Mononuclear cell (primary cell): ENCODE data around the gene PLEKHJ1. TPM values are rescaled to one million over a fixed set of nuclear protein-coding genes. Genes with fewer than 3 reads are reported as not detected.

Experiments
- total RNA-seq: library from RNA; depleted of rRNA; stranded (reverse); fragments of >200 nt; gene quantifications from one replicate; pipeline ENCODE4 v1.2.3, GENCODE V29; 2012

PLEKHJ1 gene
- total RNA-seq, 1 donor, result 25.3 TPM

Other genes with a start within 250 kb of the PLEKHJ1 start
- 23.2 TPM for gene BTBD2, start 220.6 kb downstream of the PLEKHJ1 start, total RNA-seq
- gene MKNK2, start 185.1 kb downstream of the PLEKHJ1 start, total RNA-seq, result 163 TPM
- 87.3 TPM for gene MOB3A, start 140.0 kb downstream of the PLEKHJ1 start, total RNA-seq
- 2.9 TPM for gene IZUMO4, start 139.4 kb downstream of the PLEKHJ1 start, total RNA-seq
- 26.2 TPM for gene AP3D1, start 84.8 kb downstream of the PLEKHJ1 start, total RNA-seq
- gene DOT1L, start 72.4 kb downstream of the PLEKHJ1 start, total RNA-seq, result 13.5 TPM
- gene SF3A2, start 495 bp upstream of the PLEKHJ1 start, total RNA-seq, result 68.1 TPM
- 1.3 TPM for gene AMH, start 13.0 kb upstream of the PLEKHJ1 start, total RNA-seq
- not detected for gene JSRP1, start 20.1 kb upstream of the PLEKHJ1 start, total RNA-seq
- 0.52 TPM for gene PEAK3, start 45.8 kb upstream of the PLEKHJ1 start, total RNA-seq
- gene LINGO3, start 71.8 kb upstream of the PLEKHJ1 start, total RNA-seq, result 0.52 TPM
- 111 TPM for gene LSM7, start 92.3 kb upstream of the PLEKHJ1 start, total RNA-seq
- 33.5 TPM for gene SPPL2B, start 92.4 kb upstream of the PLEKHJ1 start, total RNA-seq
- gene TMPRSS9, start 123.9 kb upstream of the PLEKHJ1 start, total RNA-seq, result 0.10 TPM
- gene TIMM13, start 191.3 kb upstream of the PLEKHJ1 start, total RNA-seq, result 5.8 TPM
- 6.7 TPM for gene LMNB2, start 220.6 kb upstream of the PLEKHJ1 start, total RNA-seq
- 528 TPM for gene GADD45B, start 239.8 kb upstream of the PLEKHJ1 start, total RNA-seq